GM12878 (cell line): ENCODE measurements around the gene SLC38A4. TPM values are rescaled to one million over a fixed set of nuclear protein-coding genes. Genes with fewer than 3 reads are reported as not detected.

ENCODE experiments used
- ATAC-seq: fragments of 200-7000 bp; cut with Tn5 transposase; 3 replicates; pipeline ENCODE4 v1.9.1; 2020; ENCODE audit warnings: mild to moderate bottlenecking, moderate library complexity
- BruUV-seq: library from RNA; stranded (reverse); fragments of 400-500 nt; replicated peaks from 2 replicates; lab custom pipeline; 2021; lab: Mats Ljungman, UMichigan
- CTCF ChIA-PET: fragments of 300-600 bp; sonication (Branson Sonifier 250); formaldehyde crosslinking; extraction: SDS; loops from one replicate; lab custom pipeline; 2021; ENCODE audit warnings: inconsistent platforms; lab: Yijun Ruan, JAX
- POLR2A ChIA-PET: fragments of 350-600 bp; formaldehyde crosslinking; extraction: SDS; loops from one replicate; lab custom pipeline; 2021; ENCODE audit warnings: inconsistent platforms; lab: Charles Lee
- RAD21 ChIA-PET: fragments of 300-600 bp; sonication (Branson Sonifier 250); formaldehyde crosslinking; loops from one replicate; lab custom pipeline; 2023; ENCODE audit warnings: antibody characterized with exemption; ENCODE audit not compliant: unreplicated experiment; lab: Charles Lee
- SMC1A ChIA-PET: fragments of 300-600 bp; sonication (Branson Sonifier 250); formaldehyde crosslinking; loops from one replicate; lab custom pipeline; 2023; ENCODE audit not compliant: unreplicated experiment, uncharacterized antibody; lab: Charles Lee
- DNase-seq: peaks from one replicate; pipeline ENCODE4 v3.0.0-alpha.2; 2011; ENCODE audit warnings: low read depth, low spot score
- FAIRE-seq: peaks from 3 replicates; lab custom pipeline; 2011; peaks lifted over from hg19 to GRCh38; lab: Jason Lieb, UNC
- H2AFZ ChIP-seq: 2 replicates; pipeline ENCODE4 v1.6.0; 2011; ENCODE audit warnings: low read depth, low read length, control low read depth; ENCODE audit not compliant: control insufficient read depth
- H3K27ac ChIP-seq: 2 replicates; pipeline ENCODE4 v1.5.1; 2011; ENCODE audit warnings: control low read depth; ENCODE audit not compliant: control insufficient read depth, insufficient read depth
- H3K27me3 ChIP-seq, 2 experiments: replicated peaks in 1 of 2; 2 replicates each; pipeline versions ENCODE4 v1.6.0 to v1.6.1; 2011; ENCODE audit warnings: low read length in 1 of 2; ENCODE audit not compliant: control insufficient read depth in 2 of 2, insufficient read depth in 2 of 2
- H3K36me3 ChIP-seq, 2 experiments: 2 replicates each; pipeline ENCODE4 v1.5.1; 2011; ENCODE audit warnings: low read length in 1 of 2; ENCODE audit not compliant: control insufficient read depth in 2 of 2, insufficient read depth in 2 of 2
- H3K4me1 ChIP-seq: 2 replicates; pipeline ENCODE4 v1.6.1; 2011; ENCODE audit warnings: mild to moderate bottlenecking, low read length, moderate library complexity, mixed read lengths; ENCODE audit not compliant: control insufficient read depth, insufficient read depth
- H3K4me2 ChIP-seq: 2 replicates; pipeline ENCODE4 v1.6.0; 2011; ENCODE audit warnings: control low read depth; ENCODE audit not compliant: control insufficient read depth, insufficient read depth
- H3K4me3 ChIP-seq: fragments of 200-600 bp; sonication (generic); 2 replicates; pipeline ENCODE4 v1.5.1; 2016
- H3K79me2 ChIP-seq: 2 replicates; pipeline ENCODE4 v1.6.0; 2011; ENCODE audit warnings: low read length; ENCODE audit not compliant: control insufficient read depth, insufficient read depth
- H3K9ac ChIP-seq: 2 replicates; pipeline ENCODE4 v1.8.0; 2011; ENCODE audit warnings: low read length, control low read depth, mixed read lengths; ENCODE audit not compliant: control insufficient read depth, insufficient read depth
- H3K9me3 ChIP-seq: replicated peaks from 3 replicates; pipeline ENCODE4 v1.5.1; 2011; ENCODE audit warnings: mild to moderate bottlenecking, low read length; ENCODE audit not compliant: control insufficient read depth, insufficient read depth
- H4K20me1 ChIP-seq: 2 replicates; pipeline ENCODE4 v1.6.0; 2011; ENCODE audit not compliant: control insufficient read depth, insufficient read depth
- PKNOX1 ChIP-seq: fragments of 450-650 bp; IDR thresholded peaks from 2 replicates; pipeline ENCODE4 v1.6.1; 2016; ENCODE audit warnings: mild to moderate bottlenecking
- ZBTB4 ChIP-seq: fragments of 450-650 bp; formaldehyde crosslinking; IDR thresholded peaks from 2 replicates; pipeline ENCODE4 v1.4.0; 2022; ENCODE audit warnings: mild to moderate bottlenecking, moderate library complexity
- WGBS: methylation state at CpG from one replicate; pipeline ENCODE4 v1.1.6; 2016; ENCODE audit warnings: low lambda C conversion rate; ENCODE audit not compliant: insufficient replicate concordance, insufficient coverage; ENCODE audit errors: missing lambda C conversion rate; 5-methylcytosine and 5-hydroxymethylcytosine counted together
- in situ Hi-C: fragments of 300-500 bp; cut with MboI; formaldehyde crosslinking; loops from 9 replicates; pipeline ENCODE4 v1.14.3; 2018; ENCODE audit warnings: mixed read lengths
- intact Hi-C: fragments of 100-400 bp; cut with micrococcal nuclease; formaldehyde crosslinking; loops from one replicate; pipeline ENCODE4 v1.14.2; 2022; ENCODE audit not compliant: unreplicated experiment
- polyA plus RNA-seq, 11 experiments: library from polyadenylated mRNA; depleted of rRNA in 4 of 11; unstranded in 6 of 11; stranded (reverse) in 5 of 11; fragments of >200 nt; fragmentation: Nextera tagmentation in 4 of 11; fragmentation: Illumina TruSeq in 1 of 11; extraction: Ambion mirVana in 4 of 11; extraction: Trizol in 1 of 11; gene quantifications; 1 replicate in 1 of 11; 2 replicates in 10 of 11; pipeline versions ENCODE4 v1.2.1 to v1.2.3, GENCODE V29; 2011 to 2016; ENCODE audit warnings: inconsistent platforms in 2 of 11, missing spikeins in 2 of 11, low read depth in 1 of 11
- total RNA-seq, 4 experiments: library from RNA; depleted of rRNA in 3 of 4; stranded (reverse); fragments of >200 nt in 3 of 4; fragmentation: Illumina TruSeq in 1 of 4; extraction: Trizol in 1 of 4; gene quantifications; 2 replicates each; pipeline versions ENCODE4 v1.2.1 to v1.2.3, GENCODE V29; 2013 to 2021

SLC38A4 gene
- total and polyA plus RNA-seq, 10 of the 15 experiments (the other 5 are each of a cell fraction or from before 2014, with no cell fraction given): 0.04 to 0.52 (median 0.13) TPM; not detected in 2

- Histone ChIP-seq H4K20me1 (no peaks in the 10 kb centered on the region), H3K4me2 (no peak overlapping the region; the same call in 1 of the 2 replicates), H2AFZ (no peak overlapping the region; the same call in 1 of the 2 replicates), H3K36me3 (no peaks in the 10 kb centered on the region)
- RAD21 ChIA-PET: no interaction called here
- intact Hi-C loops: no loop called here
- TF ChIP-seq ZBTB4: no peak
- peak; percentile 58; the same call in 1 of the 2 replicates for TF ChIP-seq PKNOX1
- TF ChIP-seq, all 136 proteins: peak for 1
- Histone ChIP-seq H3K27me3 (no peaks in the 10 kb centered on the region), H3K4me3 (no peak overlapping the region), H3K79me2 (no peaks in the 10 kb centered on the region), H3K9me3 (no peaks in the 10 kb centered on the region), H3K9ac (no peak overlapping the region), H3K4me1 (no peaks in the 10 kb centered on the region), H3K27ac (no peak overlapping the region)
- ChIA-PET CTCF (no interaction called here), SMC1A (no interaction called here), POLR2A (no interaction called here)
- DNase-seq: no peak
- no TSS peak for BruUV-seq
- in situ Hi-C loops: no loop called here
- 18% methylated on average over 2 of the region's 2 CpGs for WGBS
- no peak for FAIRE-seq
- ATAC-seq: peak; percentile 60
These were observed 100.5 kb downstream of the SLC38A4 start for GRCh38 chr12:46725332-46725731.
